ENCODE results near the gene SLC12A7.
"Not testable (repeated sequence)": the region's sequence is repeated elsewhere in the genome, so short reads cannot be mapped to it uniquely, and the experiment has no call there.

The SLC12A7 gene

DNA sequence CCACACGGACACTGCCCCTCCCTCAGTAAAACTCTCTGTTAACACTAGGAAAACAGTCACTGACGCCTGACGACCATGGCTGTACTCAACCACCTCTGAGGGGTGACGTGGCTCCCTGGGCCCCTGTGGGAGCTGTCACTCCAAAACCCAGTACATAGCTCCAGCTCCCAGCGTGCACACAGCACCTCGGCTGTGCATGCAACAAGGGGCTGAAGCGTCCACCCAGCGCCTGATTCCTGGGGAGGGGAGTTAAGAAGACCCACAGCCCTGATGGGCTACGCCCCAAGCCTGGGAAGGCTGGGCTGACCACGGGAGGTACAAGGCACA, 36.3 kb downstream of the SLC12A7 start:
- no peak for DNase-seq

- no peak for DNase-seq
Observed at GRCh38 chr5:1074816-1075554, 36.9 kb downstream of the SLC12A7 start.

- DNase-seq: no peak
Observed at GRCh38 chr5:1074226-1074625, 37.6 kb downstream of the SLC12A7 start.

- DNase-seq: no peak
Observed at GRCh38 chr5:1073239-1074102, 38.4 kb downstream of the SLC12A7 start.

- DNase-seq: no peak
Observed at GRCh38 chr5:1069720-1070088, 42.2 kb downstream of the SLC12A7 start.

- DNase-seq: no peak
Observed at GRCh38 chr5:1068895-1069719, 42.8 kb downstream of the SLC12A7 start.

DNA sequence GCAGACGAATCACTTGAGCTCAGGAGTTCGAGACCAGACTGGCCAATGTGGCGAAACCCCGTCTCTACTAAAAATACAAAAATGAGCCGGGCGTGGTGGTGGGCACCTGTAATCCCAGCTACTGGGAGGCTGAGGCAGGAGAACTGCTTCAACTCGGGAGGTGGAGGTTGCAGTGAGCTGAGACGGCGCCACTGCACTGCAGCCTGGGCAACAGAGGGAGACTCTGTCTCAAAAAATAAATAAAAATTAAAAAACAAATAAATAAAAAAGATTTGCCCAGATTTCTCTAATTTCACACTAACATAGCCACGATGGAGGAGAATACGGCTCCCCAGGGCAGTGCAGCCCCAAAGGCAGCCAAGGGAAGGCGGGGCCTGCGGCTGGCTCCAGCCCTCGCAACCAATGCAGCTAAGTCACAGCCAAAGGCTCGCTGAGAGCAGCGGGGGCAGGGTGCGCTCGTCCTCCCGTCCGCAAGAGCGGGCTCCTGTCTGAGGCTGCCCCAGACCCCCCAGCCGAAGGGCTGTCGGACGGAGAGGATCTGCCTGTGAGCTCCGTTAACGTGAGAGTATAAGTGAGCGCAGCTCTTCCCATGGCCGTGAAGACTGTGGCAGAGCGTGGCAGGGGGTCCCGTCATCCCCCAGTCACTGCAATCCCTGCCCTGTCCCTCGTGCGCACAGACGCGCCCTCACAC, 43.5 kb downstream of the SLC12A7 start:
- DNase-seq: no peak

DNA sequence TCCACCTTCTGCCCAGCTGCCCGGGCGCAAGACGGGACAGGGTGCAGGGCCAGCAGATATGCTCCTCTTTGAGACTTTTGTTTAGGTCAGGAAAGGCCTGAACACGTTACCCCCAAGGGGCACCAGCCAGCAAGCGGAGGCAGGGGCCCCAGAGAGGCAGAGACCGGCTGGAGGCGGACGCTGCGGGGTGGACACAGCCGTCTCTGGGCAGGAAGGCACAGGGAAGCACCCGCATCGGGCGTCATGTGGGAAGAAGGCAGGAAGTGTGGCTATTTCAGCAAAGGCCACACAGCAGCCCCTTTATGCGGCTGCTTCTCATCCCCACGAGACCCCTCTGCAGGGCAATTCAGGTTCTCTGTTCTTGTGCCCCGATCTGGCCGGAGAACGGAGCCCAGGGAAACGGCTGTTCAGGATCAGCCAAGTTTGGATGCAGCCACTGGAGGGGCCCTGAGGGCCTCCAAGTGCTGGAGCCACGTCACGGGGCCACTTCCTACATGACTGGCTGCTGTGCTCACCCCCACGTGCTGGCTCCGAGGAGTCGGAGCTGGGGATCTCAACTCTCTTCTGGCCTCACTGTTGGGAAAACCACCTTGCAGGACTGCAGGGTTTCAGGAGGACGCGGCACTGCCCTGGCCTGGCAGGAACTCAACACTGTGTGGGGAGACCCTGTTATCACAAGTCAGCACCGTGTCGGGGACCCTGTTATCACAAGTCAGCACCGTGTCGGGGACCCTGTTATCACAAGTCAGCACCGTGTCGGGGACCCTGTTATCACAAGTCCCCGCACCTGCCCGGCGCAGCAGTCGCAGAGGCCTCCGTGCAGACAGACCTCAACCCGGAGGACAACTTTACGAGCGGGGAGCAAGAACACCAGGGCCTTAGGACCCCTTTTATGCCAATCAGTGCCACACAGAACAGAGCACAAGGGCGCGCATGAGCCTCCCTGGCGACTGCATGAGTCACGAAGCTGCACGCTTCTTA, 44.4 kb downstream of the SLC12A7 start:
- DNase-seq: no peak

DNA sequence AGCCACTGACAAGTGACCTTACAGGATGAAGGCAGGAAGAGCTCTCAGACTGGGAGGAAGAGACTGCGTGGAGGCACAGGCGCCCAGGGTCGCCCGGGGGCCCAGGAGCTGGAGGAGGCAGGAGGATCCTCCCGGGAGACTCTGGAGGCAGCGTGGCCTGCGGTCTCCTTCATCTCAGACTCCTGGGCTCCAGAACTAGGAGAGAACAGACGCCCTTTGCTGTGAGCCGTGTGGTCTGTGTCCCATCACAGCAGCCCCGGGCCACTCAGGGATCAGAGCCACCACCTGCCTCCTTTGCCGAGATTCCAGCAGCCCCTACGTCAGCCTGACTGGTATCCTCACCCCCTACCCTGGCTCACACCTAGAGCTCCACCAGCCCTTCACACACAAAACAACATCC, 45.2 kb downstream of the SLC12A7 start:
- no peak for DNase-seq

DNA sequence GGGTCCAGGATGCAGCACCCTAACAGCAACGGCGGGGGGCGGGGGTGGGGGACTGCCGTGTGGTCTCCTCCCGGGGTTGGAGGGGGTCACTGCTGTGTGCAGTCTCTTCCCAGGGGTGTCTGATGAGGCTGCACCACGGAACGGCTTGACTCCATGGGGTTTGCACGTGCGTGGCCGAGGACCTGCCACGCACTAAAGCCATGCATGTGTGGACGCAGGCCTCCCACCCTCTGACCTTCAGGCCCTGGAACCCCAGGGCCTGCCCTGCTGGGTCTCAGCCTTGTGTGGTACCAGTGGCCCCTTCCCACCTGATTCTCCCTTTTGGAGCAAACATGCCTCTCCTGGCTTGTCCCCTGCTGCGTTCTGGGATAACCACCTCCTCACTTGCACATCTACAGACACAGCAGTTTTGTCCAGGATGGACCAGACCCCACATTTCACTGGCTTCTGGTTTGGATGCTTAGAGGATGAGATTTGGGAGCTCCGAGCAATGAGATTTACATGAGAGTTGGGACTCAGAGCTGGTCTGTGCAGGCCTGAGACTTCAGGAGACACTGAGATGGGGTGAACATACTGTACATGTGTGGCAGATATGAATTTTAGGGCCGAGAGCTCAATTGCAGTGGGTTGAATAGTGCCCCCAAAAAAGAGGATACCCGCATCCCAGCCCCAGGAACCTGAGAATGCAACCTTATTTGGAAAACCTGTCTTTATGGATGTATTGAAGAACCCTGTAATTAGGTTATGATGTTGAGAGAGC, 45.8 kb downstream of the SLC12A7 start:
- no peak for DNase-seq

GRCh38 chr5:1065143-1065750, 46.6 kb downstream of the SLC12A7 start:
- no peak for DNase-seq

- DNase-seq: no peak
Observed at GRCh38 chr5:1064383-1065142, 47.3 kb downstream of the SLC12A7 start.

GRCh38 chr5:1063661-1064382, 48.0 kb downstream of the SLC12A7 start:
- no peak for DNase-seq

- DNase-seq: no peak
Observed at GRCh38 chr5:1062761-1063568, 48.9 kb downstream of the SLC12A7 start.

GRCh38 chr5:1061916-1062315, 49.9 kb downstream of the SLC12A7 start:
- no peak for DNase-seq

DNA sequence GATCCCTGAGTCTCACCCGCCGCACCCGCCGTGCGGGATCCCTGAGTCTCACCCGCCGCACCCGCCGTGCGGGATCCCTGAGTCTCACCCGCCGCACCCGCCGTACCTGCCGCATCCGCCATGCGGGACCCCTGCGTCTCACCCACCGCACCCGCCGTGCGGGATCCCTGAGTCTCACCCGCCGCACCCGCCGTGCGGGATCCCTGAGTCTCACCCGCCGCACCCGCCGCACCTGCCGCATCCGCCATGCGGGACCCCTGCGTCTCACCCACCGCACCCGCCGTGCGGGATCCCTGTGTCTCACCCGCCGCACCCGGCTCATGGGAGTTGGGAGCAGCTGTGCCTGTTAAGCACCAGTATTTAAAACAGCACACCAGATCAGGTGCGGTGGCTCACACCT, 50.6 kb downstream of the SLC12A7 start:
- not testable (repeated sequence) for DNase-seq

GRCh38 chr5:1060535-1060981, 51.3 kb downstream of the SLC12A7 start:
- no peak for DNase-seq

DNA sequence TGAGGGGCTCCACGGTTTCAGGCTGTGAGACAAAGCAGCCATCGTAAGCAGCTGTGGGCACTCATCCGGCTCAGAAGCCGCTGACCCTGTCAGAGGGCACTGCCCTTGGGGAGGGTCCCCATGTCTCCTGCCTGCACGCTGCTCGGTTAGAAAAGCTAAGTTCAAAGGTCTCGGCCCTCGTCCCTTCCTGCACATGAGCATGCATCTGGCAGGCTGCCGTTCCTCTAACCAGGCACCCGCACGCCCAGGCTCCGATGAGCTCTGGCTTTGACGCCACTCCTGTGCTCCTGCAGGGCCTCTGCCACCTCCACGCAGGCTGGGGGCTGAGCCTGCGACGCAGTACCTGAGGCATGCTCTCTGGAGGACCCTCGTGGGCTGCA, 52.0 kb downstream of the SLC12A7 start:
- no peak for DNase-seq
